ENCODE results near the gene CHCHD1.
"Not testable (repeated sequence)": the region's sequence is repeated elsewhere in the genome, so short reads cannot be mapped to it uniquely, and the experiment has no call there.

The CHCHD1 gene

GRCh38 chr10:73781879-73782748 lies at the start of gene CHCHD1:
CHCHD1 (plus strand) TSS chr10:73782048; CDS start chr10:73782076, 28 bp downstream.
- Histone ChIP-seq H3K4me3 (peak within 1 kb of the TSS; percentile 86), H3K9me3 (ENCODE audit: low read depth, low read length) (no peaks in the 10 kb centered on the region), H3K27ac (peak within 1 kb of the TSS; percentile 84), H3K36me3 (ENCODE audit: insufficient read depth, low read length) (no peaks in the 10 kb centered on the region; the same call in 1 of the 2 replicates), H3K9ac (ENCODE audit: insufficient read length) (peak within 1 kb of the TSS; percentile 87)
- TF ChIP-seq POLR2AphosphoS5 (IDR thresholded peaks at IDR 0.05; ENCODE audit: borderline replicate concordance, low read depth, low read length) (peak; percentile 86), EZH2 (IDR thresholded peaks at IDR 0.05) (no peak), FOXP2 (optimal IDR thresholded peaks at IDR 0.05; ENCODE audit: control extremely low read depth, extremely low read length, insufficient read depth) (no peak)
- DNase-seq (ENCODE audit: low read depth, low spot score): peak; percentile 10

GRCh38 chr10:73732426-73732825 lies 49.4 kb upstream of the CHCHD1 start:
- Histone ChIP-seq H3K4me3 (no peak overlapping the region), H3K36me3 (ENCODE audit: insufficient read depth, low read length) (no peaks in the 10 kb centered on the region), H3K9ac (ENCODE audit: insufficient read length) (no peak overlapping the region), H3K9me3 (ENCODE audit: low read depth, low read length) (no peaks in the 10 kb centered on the region), H3K27ac (no peak overlapping the region)
- TF ChIP-seq FOXP2 (optimal IDR thresholded peaks at IDR 0.05; ENCODE audit: control extremely low read depth, extremely low read length, insufficient read depth) (no peak), EZH2 (IDR thresholded peaks at IDR 0.05) (no peak), POLR2AphosphoS5 (IDR thresholded peaks at IDR 0.05; ENCODE audit: borderline replicate concordance, low read depth, low read length) (no peak)
- DNase-seq (ENCODE audit: low read depth, low spot score): no peak

- H3K9ac ChIP-seq (ENCODE audit: insufficient read length): no peak overlapping the region
- no peak overlapping the region for H3K27ac ChIP-seq
- H3K9me3 ChIP-seq (ENCODE audit: low read depth, low read length): no peaks in the 10 kb centered on the region
- no peak for DNase-seq (ENCODE audit: low read depth, low spot score)
- TF ChIP-seq EZH2 (IDR thresholded peaks at IDR 0.05) (no peak), POLR2AphosphoS5 (IDR thresholded peaks at IDR 0.05; ENCODE audit: borderline replicate concordance, low read depth, low read length) (no peak), FOXP2 (optimal IDR thresholded peaks at IDR 0.05; ENCODE audit: control extremely low read depth, extremely low read length, insufficient read depth) (no peak)
- no peak overlapping the region for H3K4me3 ChIP-seq
- H3K36me3 ChIP-seq (ENCODE audit: insufficient read depth, low read length): no peaks in the 10 kb centered on the region
Observed at GRCh38 chr10:73732931-73733623, 48.8 kb upstream of the CHCHD1 start.

GRCh38 chr10:73734028-73734720 lies 47.7 kb upstream of the CHCHD1 start:
- no peak overlapping the region for H3K4me3 ChIP-seq
- H3K9ac ChIP-seq (ENCODE audit: insufficient read length): no peak overlapping the region
- no peak overlapping the region for H3K27ac ChIP-seq
- no peak for DNase-seq (ENCODE audit: low read depth, low spot score)
- H3K36me3 ChIP-seq (ENCODE audit: insufficient read depth, low read length): no peaks in the 10 kb centered on the region
- TF ChIP-seq EZH2 (IDR thresholded peaks at IDR 0.05): no peak
- no peak for TF ChIP-seq FOXP2 (optimal IDR thresholded peaks at IDR 0.05; ENCODE audit: control extremely low read depth, extremely low read length, insufficient read depth)
- no peak for TF ChIP-seq POLR2AphosphoS5 (IDR thresholded peaks at IDR 0.05; ENCODE audit: borderline replicate concordance, low read depth, low read length)
- H3K9me3 ChIP-seq (ENCODE audit: low read depth, low read length): no peaks in the 10 kb centered on the region

GRCh38 chr10:73734796-73735305 lies 47.0 kb upstream of the CHCHD1 start:
- no peak for DNase-seq (ENCODE audit: low read depth, low spot score)
- H3K36me3 ChIP-seq (ENCODE audit: insufficient read depth, low read length): no peaks in the 10 kb centered on the region
- TF ChIP-seq POLR2AphosphoS5 (IDR thresholded peaks at IDR 0.05; ENCODE audit: borderline replicate concordance, low read depth, low read length) (no peak), FOXP2 (optimal IDR thresholded peaks at IDR 0.05; ENCODE audit: control extremely low read depth, extremely low read length, insufficient read depth) (no peak), EZH2 (IDR thresholded peaks at IDR 0.05) (no peak)
- H3K27ac ChIP-seq: no peak overlapping the region
- H3K9me3 ChIP-seq (ENCODE audit: low read depth, low read length): no peaks in the 10 kb centered on the region
- no peak overlapping the region for H3K4me3 ChIP-seq
- H3K9ac ChIP-seq (ENCODE audit: insufficient read length): no peak overlapping the region

- not testable (repeated sequence) for H3K4me3 ChIP-seq; H3K9ac ChIP-seq (ENCODE audit: insufficient read length); H3K9me3 ChIP-seq (ENCODE audit: low read depth, low read length); H3K27ac ChIP-seq; H3K36me3 ChIP-seq (ENCODE audit: insufficient read depth, low read length); DNase-seq (ENCODE audit: low read depth, low spot score)
Observed at GRCh38 chr10:73740501-73741254, 41.2 kb upstream of the CHCHD1 start.

- Histone ChIP-seq H3K36me3 (ENCODE audit: insufficient read depth, low read length) (no peaks in the 10 kb centered on the region; the same call in 1 of the 2 replicates), H3K27ac (no peak overlapping the region), H3K9ac (ENCODE audit: insufficient read length) (no peak overlapping the region), H3K4me3 (no peak overlapping the region), H3K9me3 (ENCODE audit: low read depth, low read length) (no peaks in the 10 kb centered on the region)
- DNase-seq (ENCODE audit: low read depth, low spot score): no peak
- TF ChIP-seq FOXP2 (optimal IDR thresholded peaks at IDR 0.05; ENCODE audit: control extremely low read depth, extremely low read length, insufficient read depth) (no peak), POLR2AphosphoS5 (IDR thresholded peaks at IDR 0.05; ENCODE audit: borderline replicate concordance, low read depth, low read length) (no peak), EZH2 (IDR thresholded peaks at IDR 0.05) (no peak)
Observed at GRCh38 chr10:73742454-73742734, 39.5 kb upstream of the CHCHD1 start.
